Uterus (tissue), 2 donors: ENCODE results near the gene TMEM165.

ENCODE experiments used
- CTCF ChIP-seq, 4 experiments: fragments of 200-600 bp in 2 of 4; fragments of 450-650 bp in 2 of 4; sonication (generic) in 2 of 4; IDR thresholded peaks; one replicate each; pipeline ENCODE4 v1.5.1; 2016 to 2019; ENCODE audit warnings: antibody characterized with exemption in 4 of 4, mild to moderate bottlenecking in 2 of 4, moderate library complexity in 1 of 4
- POLR2A ChIP-seq, 2 donors: fragments of 450-650 bp; IDR thresholded peaks; one replicate each; pipeline ENCODE4 v1.6.1; 2016; ENCODE audit warnings: antibody characterized with exemption in 2 of 2, mild to moderate bottlenecking in 1 of 2, moderate library complexity in 1 of 2

DNA sequence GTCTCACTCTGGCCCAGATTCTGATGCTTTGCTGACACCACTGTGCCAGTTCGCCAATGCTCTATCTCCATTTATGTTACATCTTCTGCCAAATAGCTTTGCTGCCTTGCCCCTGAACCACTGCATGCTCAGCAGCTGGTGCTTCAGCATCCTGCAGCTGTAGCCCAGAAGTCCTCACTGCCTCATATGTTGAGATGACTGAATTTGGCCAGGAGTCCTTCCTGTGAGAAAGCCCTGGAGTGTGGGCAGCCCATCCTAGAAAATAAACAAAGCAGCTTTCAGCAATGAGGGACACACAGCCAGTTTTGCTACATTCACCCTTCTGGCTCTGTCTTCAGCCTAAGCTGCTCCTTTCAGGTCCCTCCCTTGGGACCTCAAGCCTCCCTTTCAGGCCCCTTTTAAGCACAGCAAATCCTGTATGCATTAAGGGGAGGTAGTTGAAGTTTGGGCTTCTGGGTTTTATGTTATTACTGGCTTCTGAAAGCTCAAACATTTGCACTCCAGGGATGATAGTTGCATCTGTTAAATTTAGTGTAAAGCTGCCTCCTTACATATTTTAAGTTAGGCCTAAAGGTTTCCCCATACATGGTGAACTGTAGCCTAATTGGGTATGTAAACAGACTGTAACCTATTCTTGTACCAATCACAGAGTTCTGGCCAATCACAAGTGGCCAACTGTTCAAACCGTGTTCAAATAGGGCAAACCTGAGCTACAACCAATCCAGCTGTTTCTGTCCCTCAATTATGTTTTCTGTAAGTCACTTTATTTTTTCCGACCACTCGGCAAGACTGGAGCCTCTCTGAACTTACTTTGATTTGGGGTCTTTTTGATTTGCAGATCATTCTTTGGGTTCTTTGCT is 2.1 kb upstream of the TMEM165 start:
- TF ChIP-seq CTCF (IDR thresholded peaks at IDR 0.05) (no peak), POLR2A (IDR thresholded peaks at IDR 0.05) (no peak)
